Heart left ventricle (tissue), 13 donors: ENCODE measurements around the gene AFTPH.

Experiments used
- CTCF ChIP-seq, 12 donors: fragments of 200-600 bp; sonication (generic) in 4 of 12; IDR thresholded peaks; one replicate each; pipeline versions ENCODE4 v1.5.0 to v1.8.0; 2018 to 2022; ENCODE audit warnings: antibody characterized with exemption in 12 of 12, mild to moderate bottlenecking in 5 of 12
- POLR2A ChIP-seq, 2 donors: fragments of 450-650 bp; IDR thresholded peaks; one replicate each; pipeline ENCODE4 v1.6.1; 2017; ENCODE audit warnings: antibody characterized with exemption in 2 of 2, mild to moderate bottlenecking in 2 of 2, moderate library complexity in 2 of 2
- donor health status: ischemic (EF 13 %, LVEDD 7.1; RV severe dilation, severe dysfunction).
- donor health status: DM: no; HTN: yes; CAD: no.
- donor health status: DM: no; HTN: no; CAD: no.
- donor health status: ischemic (EF 25% LVEDD 6.9; RV normal size, moderate dysfunction).
- donor health status: ischemic (EF 25% LVEDD 5.7; RV mildly dilated, moderate dysfunction).
- donor health status: ischemic (EF 35%, LVEDD 5.7; RV mildly dilated, moderate dysfunction).
- donor health status: nonischemic (EF 11% LVEDD 7.7; RV severe dilation, severe dysfunction).
- donor health status: DM: yes; HTN: yes; CAD: no.
- donor health status: PGD.
- donor health status: ischemic (EF 29% LVEDD 5.4; RV normal size, mild dysfunction).
- donor health status: nonischemic (EF 23%, LVEDD 6.1; RV moderate dilation, normal function).

- no peak for TF ChIP-seq CTCF (IDR thresholded peaks at IDR 0.05)
- TF ChIP-seq POLR2A (IDR thresholded peaks at IDR 0.05): no peak
Measured at GRCh38 chr2:64613276-64613675, 89.1 kb downstream of the AFTPH start.
